Thyroid gland (tissue), 4 donors: ENCODE measurements around the gene CYP27A1. TPM values are rescaled to one million over a fixed set of nuclear protein-coding genes. Genes with fewer than 3 reads are reported as not detected.

Experiments
- DNase-seq, 2 donors: peaks; one replicate each; pipeline ENCODE4 v3.0.0-alpha.2; 2019
- H3K27ac ChIP-seq, 3 donors: fragments of 200-600 bp; sonication (generic); 1 replicate in 2 of 3; 2 replicates in 1 of 3; pipeline ENCODE4 v1.5.1; 2016 to 2019; ENCODE audit warnings: mild to moderate bottlenecking in 1 of 3, moderate library complexity in 1 of 3
- H3K27me3 ChIP-seq: fragments of 200-600 bp; sonication (generic); one replicate; pipeline ENCODE4 v1.5.1; 2019
- H3K36me3 ChIP-seq, 2 donors: fragments of 200-600 bp; sonication (generic); one replicate each; pipeline ENCODE4 v1.5.1; 2016 to 2019
- H3K4me1 ChIP-seq, 2 donors: fragments of 200-600 bp; sonication (generic); one replicate each; pipeline ENCODE4 v1.5.1; 2017 to 2019
- H3K4me3 ChIP-seq, 3 donors: fragments of 200-600 bp; sonication (generic); replicated peaks in 1 of 3; 1 replicate in 2 of 3; 2 replicates in 1 of 3; pipeline ENCODE4 v1.5.1; 2016; ENCODE audit warnings: mild to moderate bottlenecking in 1 of 3
- H3K9me3 ChIP-seq: fragments of 200-600 bp; sonication (generic); one replicate; pipeline ENCODE4 v1.5.1; 2017
- POLR2A ChIP-seq, 2 donors: fragments of 450-650 bp; IDR thresholded peaks; one replicate each; pipeline ENCODE4 v1.6.1; 2017; ENCODE audit warnings: antibody characterized with exemption in 2 of 2, mild to moderate bottlenecking in 2 of 2, moderate library complexity in 1 of 2
- WGBS, 2 donors: methylation state at CpG; one replicate each; pipeline ENCODE4 v1.1.5; 2017; 5-methylcytosine and 5-hydroxymethylcytosine counted together
- intact Hi-C: fragments of 100-400 bp; cut with DNase I; formaldehyde crosslinking; loops from one replicate; pipeline ENCODE4 v1.15.1; 2023
- total RNA-seq, 4 donors: library from RNA; depleted of rRNA; stranded (reverse); fragments of >200 nt; gene quantifications; one replicate each; pipeline ENCODE4 v1.2.3, GENCODE V29; 2016
- TF ChIP-seq, protein P1 (sequence below), 6 experiments: fragments of 200-600 bp in 3 of 6; fragments of 450-650 bp in 3 of 6; sonication (generic) in 3 of 6; IDR thresholded peaks; one replicate each; pipeline ENCODE4 v1.5.1; 2016 to 2019; ENCODE audit warnings: antibody characterized with exemption in 6 of 6, mild to moderate bottlenecking in 2 of 6, inconsistent platforms in 1 of 6, moderate library complexity in 1 of 6

The CYP27A1 gene
- total RNA-seq, 4 donors from 2014 or later: 9.0 to 26.8 (median 17.0) TPM

DNA sequence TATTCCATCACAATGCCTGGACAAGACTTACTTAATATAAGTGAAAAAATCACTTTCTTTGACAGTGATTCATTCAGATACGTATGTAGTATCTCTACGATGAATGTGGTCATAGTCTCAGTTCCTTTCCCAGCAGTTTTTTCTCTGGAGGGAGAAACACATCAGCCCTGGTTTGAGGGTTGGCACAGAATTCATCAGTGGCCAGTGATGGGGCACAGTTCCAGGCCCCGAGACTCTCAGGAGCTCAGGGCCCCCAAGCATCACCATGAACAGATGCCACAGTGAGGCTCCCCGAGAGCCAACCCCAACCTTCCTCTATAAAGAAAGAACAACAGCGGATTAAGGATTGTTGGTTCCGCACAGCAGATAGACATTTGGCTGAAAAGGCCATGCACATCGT is 37.1 kb downstream of the CYP27A1 start:
- intact Hi-C loops: no loop called here
- Histone ChIP-seq H3K4me3 (no peak overlapping the region), H3K27ac (no peak overlapping the region), H3K36me3 (no peaks in the 10 kb centered on the region), H3K4me1 (no peaks in the 10 kb centered on the region), H3K27me3 (no peaks in the 10 kb centered on the region), H3K9me3 (no peaks in the 10 kb centered on the region)
- WGBS, 2 donors: 93 to 94% methylated on average over 7 of the region's 7 CpGs
- TF ChIP-seq, protein P1, sequence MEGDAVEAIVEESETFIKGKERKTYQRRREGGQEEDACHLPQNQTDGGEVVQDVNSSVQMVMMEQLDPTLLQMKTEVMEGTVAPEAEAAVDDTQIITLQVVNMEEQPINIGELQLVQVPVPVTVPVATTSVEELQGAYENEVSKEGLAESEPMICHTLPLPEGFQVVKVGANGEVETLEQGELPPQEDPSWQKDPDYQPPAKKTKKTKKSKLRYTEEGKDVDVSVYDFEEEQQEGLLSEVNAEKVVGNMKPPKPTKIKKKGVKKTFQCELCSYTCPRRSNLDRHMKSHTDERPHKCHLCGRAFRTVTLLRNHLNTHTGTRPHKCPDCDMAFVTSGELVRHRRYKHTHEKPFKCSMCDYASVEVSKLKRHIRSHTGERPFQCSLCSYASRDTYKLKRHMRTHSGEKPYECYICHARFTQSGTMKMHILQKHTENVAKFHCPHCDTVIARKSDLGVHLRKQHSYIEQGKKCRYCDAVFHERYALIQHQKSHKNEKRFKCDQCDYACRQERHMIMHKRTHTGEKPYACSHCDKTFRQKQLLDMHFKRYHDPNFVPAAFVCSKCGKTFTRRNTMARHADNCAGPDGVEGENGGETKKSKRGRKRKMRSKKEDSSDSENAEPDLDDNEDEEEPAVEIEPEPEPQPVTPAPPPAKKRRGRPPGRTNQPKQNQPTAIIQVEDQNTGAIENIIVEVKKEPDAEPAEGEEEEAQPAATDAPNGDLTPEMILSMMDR (IDR thresholded peaks at IDR 0.05): no peak
- no peak for TF ChIP-seq POLR2A (IDR thresholded peaks at IDR 0.05)
- no peak for DNase-seq

DNA sequence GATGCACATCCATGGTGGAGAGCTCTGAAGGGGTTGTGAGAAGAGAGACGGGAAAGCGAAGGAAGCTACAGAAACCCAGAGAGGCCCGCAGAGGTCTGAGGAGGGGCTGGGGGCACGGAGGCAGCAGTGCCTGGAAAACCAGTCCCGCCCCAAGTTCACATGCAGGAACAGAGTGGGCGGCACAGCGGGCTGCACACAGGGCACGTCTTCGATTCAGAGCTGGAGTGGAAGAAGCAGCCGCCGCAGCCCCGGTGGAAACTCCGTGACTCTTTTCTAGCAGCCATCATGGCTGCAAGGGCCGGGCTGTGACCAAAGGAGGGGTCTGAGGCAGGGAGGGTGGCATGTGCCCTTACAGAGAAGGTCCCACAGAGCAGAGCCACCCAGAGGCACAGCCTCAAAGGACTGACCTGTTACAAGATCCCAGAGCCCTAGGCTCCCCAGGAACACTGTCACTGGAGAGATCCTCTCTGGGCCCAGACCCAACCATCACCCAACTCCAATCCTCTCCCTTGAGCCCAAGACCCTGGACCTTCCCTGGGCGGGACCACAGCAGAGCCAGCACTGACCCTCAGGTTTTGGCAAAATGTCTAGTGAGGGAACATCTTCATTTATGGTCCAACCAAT is 38.9 kb downstream of the CYP27A1 start:
- Histone ChIP-seq H3K9me3 (no peaks in the 10 kb centered on the region), H3K36me3 (no peaks in the 10 kb centered on the region), H3K4me1 (no peaks in the 10 kb centered on the region), H3K27ac (no peak overlapping the region), H3K27me3 (no peaks in the 10 kb centered on the region), H3K4me3 (no peak overlapping the region)
- intact Hi-C loops: no loop called here
- 95% methylated on average over 8 to 13 of the region's 15 CpGs for WGBS, 2 donors
- DNase-seq: no peak
- no peak for TF ChIP-seq POLR2A (IDR thresholded peaks at IDR 0.05)
- TF ChIP-seq, protein P1 (IDR thresholded peaks at IDR 0.05): no peak

DNA sequence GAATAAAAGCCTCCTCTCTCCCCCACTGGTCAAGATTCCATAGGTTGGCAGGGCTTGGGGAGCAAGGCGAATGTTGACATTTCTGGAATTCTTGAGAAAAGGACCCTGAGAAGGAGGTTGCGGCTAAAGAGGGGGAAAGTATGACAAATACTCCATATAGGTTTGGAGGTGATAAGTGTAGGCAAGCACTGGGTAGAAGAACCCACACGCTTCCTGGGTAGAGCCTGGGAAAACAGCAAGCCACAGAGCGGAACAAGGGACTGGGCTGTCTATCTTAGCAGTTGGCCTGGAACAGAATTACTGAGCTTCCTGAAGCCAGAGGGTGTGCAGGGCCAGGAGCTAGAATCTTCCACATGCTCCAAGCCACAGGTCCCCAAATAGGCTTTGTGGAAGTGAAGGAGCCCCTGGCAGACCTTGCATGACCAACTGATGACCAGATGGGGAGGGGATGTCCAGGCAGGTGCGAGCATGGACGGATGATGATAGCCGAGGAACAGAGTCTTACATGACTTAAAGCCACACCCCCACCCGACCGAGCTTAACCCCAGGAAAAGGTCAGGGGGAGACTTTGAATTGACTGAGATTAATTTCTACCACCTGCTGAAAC is 39.8 kb downstream of the CYP27A1 start:
- Histone ChIP-seq H3K27ac (no peak overlapping the region), H3K4me3 (no peak overlapping the region), H3K36me3 (no peaks in the 10 kb centered on the region), H3K27me3 (no peaks in the 10 kb centered on the region), H3K4me1 (no peaks in the 10 kb centered on the region), H3K9me3 (no peaks in the 10 kb centered on the region)
- 82 to 83% methylated on average over 9 of the region's 9 CpGs for WGBS, 2 donors
- intact Hi-C loops: no loop called here
- DNase-seq: no peak
- TF ChIP-seq, protein P1 (IDR thresholded peaks at IDR 0.05): no peak
- TF ChIP-seq POLR2A (IDR thresholded peaks at IDR 0.05): no peak

DNA sequence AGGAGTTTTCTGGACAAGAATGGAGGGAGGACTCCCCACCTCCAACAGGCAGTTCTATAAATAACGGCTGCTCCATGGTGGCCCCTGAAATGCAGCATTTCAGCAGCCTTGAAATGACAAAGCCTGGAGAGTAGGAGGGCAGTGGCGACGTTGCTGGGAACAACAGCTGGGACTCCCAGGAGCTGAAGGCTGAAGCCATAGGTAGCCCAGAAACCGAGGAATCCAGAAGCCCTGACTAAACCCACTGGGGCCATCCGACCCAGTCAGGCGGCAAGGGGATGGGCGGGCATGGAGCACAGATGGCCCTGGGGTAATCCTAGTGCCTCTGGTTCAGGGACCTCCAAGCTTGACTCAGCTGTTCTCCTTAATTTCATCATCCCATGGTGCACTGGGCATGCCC is 40.7 kb downstream of the CYP27A1 start:
- no peak overlapping the region for H3K27ac ChIP-seq
- H3K36me3 ChIP-seq: no peaks in the 10 kb centered on the region
- TF ChIP-seq, protein P1 (IDR thresholded peaks at IDR 0.05): no peak
- TF ChIP-seq POLR2A (IDR thresholded peaks at IDR 0.05): no peak
- no peaks in the 10 kb centered on the region for H3K27me3 ChIP-seq
- no peaks in the 10 kb centered on the region for H3K9me3 ChIP-seq
- no peak overlapping the region for H3K4me3 ChIP-seq
- intact Hi-C loops: no loop called here
- no peak for DNase-seq
- 66 to 72% methylated on average over 7 of the region's 7 CpGs for WGBS, 2 donors
- H3K4me1 ChIP-seq: no peaks in the 10 kb centered on the region

DNA sequence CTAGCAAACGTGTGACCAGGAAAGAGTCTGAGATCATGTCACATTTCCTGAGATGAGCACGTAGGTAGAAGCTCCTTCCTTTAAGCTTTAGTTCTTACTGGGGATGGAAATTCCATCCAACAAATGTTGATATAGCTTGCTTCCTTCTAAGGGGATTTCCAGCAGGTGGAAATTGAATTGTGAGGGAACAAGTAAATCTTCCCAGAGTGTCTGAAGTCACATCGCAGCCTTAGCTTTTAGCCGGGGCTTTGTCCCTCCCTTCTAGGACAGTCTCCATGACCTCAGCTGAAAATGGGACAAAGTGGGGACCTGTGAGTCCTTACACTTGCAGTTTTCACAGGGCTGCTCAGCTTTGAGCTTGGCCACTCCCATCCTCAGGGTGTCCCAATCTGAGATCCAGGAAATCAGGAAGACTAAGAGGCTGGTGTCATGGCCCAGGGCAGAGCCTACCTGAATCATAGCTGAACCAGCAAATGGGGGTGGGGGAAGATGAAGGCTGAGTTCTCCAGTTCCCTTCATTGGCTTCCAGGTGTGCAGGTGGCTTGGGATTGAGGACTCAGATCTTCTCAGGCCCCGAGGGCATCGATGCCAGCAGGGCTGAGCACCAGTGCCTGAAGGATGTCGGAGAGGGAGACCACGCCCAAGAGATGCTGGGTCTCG is 41.4 kb downstream of the CYP27A1 start:
- intact Hi-C loops: no loop called here
- DNase-seq: no peak
- no peak for TF ChIP-seq POLR2A (IDR thresholded peaks at IDR 0.05)
- TF ChIP-seq, protein P1 (IDR thresholded peaks at IDR 0.05): no peak
- Histone ChIP-seq H3K9me3 (no peaks in the 10 kb centered on the region), H3K4me1 (no peaks in the 10 kb centered on the region), H3K4me3 (no peak overlapping the region), H3K27me3 (no peaks in the 10 kb centered on the region), H3K27ac (no peak overlapping the region), H3K36me3 (no peaks in the 10 kb centered on the region)
- 87 to 90% methylated on average over 9 of the region's 9 CpGs for WGBS, 2 donors
